HEK293 (cell line): Measurements from ENCODE around the gene BBS9.

Source experiments
- ATF2 ChIP-seq: fragments of 450-650 bp; formaldehyde crosslinking; IDR thresholded peaks from 2 replicates; pipeline ENCODE4 v1.5.1; 2016; ENCODE audit warnings: missing biosample characterization, missing genetic modification characterization, low read depth
- PATZ1 ChIP-seq: fragments of 450-650 bp; formaldehyde crosslinking; IDR thresholded peaks from 2 replicates; pipeline ENCODE4 v1.5.1; 2016; ENCODE audit warnings: missing biosample characterization, missing genetic modification characterization
- PRDM1 ChIP-seq: fragments of 450-650 bp; formaldehyde crosslinking; IDR thresholded peaks from 2 replicates; pipeline ENCODE4; 2016; ENCODE audit warnings: missing biosample characterization, missing genetic modification characterization
- ZNF121 ChIP-seq: fragments of 450-650 bp; formaldehyde crosslinking; IDR thresholded peaks from 2 replicates; pipeline ENCODE4 v1.5.1; 2016; ENCODE audit warnings: missing biosample characterization, missing genetic modification characterization
- ZSCAN30 ChIP-seq: fragments of 450-650 bp; IDR thresholded peaks from 2 replicates; pipeline ENCODE4 v1.5.1; 2018; ENCODE audit warnings: missing biosample characterization, mild to moderate bottlenecking, missing genetic modification characterization, moderate library complexity
- TF ChIP-seq, protein P1 (sequence below): fragments of 450-650 bp; formaldehyde crosslinking; IDR thresholded peaks from 2 replicates; pipeline ENCODE4 v1.5.1; 2016; ENCODE audit warnings: missing biosample characterization, missing genetic modification characterization

GRCh38 chr7:33627741-33628140, 498.4 kb downstream of the BBS9 start:
- TF ChIP-seq ZSCAN30 (no peak), PATZ1 (tag by site-specific recombination) (no peak), PRDM1 (tag by site-specific recombination) (no peak), ATF2 (tag by site-specific recombination) (no peak), ZNF121 (tag by site-specific recombination) (no peak)
- TF ChIP-seq, protein P1, sequence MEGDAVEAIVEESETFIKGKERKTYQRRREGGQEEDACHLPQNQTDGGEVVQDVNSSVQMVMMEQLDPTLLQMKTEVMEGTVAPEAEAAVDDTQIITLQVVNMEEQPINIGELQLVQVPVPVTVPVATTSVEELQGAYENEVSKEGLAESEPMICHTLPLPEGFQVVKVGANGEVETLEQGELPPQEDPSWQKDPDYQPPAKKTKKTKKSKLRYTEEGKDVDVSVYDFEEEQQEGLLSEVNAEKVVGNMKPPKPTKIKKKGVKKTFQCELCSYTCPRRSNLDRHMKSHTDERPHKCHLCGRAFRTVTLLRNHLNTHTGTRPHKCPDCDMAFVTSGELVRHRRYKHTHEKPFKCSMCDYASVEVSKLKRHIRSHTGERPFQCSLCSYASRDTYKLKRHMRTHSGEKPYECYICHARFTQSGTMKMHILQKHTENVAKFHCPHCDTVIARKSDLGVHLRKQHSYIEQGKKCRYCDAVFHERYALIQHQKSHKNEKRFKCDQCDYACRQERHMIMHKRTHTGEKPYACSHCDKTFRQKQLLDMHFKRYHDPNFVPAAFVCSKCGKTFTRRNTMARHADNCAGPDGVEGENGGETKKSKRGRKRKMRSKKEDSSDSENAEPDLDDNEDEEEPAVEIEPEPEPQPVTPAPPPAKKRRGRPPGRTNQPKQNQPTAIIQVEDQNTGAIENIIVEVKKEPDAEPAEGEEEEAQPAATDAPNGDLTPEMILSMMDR: no peak
